GM18873 (cell line): Measurements from ENCODE around the gene C12orf50.
A peak's percentile ranks its signal among the peaks of the same experiment; 100 is the strongest.
"Not testable (repeated sequence)": the region's sequence is repeated elsewhere in the genome, so short reads cannot be mapped to it uniquely, and the experiment has no call there.

Source experiments
- ATAC-seq: cut with Tn5 transposase; IDR thresholded peaks from one replicate; pipeline ENCODE4 v1.9.1; 2021; ENCODE audit warnings: mild to moderate bottlenecking, moderate library complexity, moderate number of reproducible peaks; ENCODE audit not compliant: unreplicated experiment, low FRiP score

C12orf50 gene

DNA sequence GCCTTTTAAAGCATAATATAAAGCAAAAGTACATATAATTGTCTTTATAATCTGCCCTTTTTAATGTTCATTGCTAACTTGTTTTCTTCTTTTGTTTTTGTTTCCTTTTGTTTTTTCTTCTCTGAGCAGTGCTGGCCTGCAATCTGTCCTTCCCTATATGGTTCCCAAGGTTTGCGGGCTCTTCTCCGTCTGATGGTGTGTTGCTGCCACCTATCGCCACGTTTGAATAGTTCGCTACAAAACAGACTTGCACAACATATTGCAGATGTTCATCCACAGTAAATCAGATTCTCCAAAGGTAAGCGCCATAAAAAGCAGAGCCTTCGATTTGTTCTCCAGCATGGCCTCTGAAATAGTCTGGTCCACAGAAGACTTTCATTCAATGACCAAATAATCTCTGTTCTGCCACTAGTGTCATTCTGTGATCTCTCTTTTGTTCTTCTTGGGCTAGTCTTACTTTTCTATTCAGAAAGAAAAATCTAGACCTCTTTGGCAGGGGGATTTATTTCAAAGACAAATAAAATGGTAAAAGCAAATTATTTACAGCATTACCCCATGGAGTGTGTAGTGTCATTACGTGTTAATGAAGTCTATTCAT, 33.5 kb downstream of the C12orf50 start:
- ATAC-seq: peak; percentile 60

DNA sequence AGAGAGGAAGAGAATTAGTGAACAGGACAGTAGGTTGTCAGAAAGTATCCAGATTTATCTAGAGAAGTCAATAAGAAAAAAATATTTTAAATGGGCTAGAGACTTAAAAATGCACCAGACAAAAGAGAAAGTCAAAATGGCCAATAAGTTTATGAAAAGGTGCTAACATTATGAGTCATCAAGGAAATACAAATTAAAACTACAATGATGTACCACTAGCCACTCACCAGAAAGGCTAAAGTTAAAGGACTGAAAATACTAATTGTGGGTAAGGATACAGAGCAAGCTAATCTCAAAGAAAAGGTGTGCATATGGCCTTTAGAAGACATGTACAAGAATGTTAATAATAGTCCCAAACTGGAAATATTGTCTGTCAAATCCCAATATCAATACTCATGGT, 37.7 kb downstream of the C12orf50 start:
- ATAC-seq: no peak

- no peak for ATAC-seq
Measured at GRCh38 chr12:87988534-87988933, 40.7 kb downstream of the C12orf50 start.

GRCh38 chr12:87985069-87985675, 44.0 kb downstream of the C12orf50 start:
- ATAC-seq: no peak

DNA sequence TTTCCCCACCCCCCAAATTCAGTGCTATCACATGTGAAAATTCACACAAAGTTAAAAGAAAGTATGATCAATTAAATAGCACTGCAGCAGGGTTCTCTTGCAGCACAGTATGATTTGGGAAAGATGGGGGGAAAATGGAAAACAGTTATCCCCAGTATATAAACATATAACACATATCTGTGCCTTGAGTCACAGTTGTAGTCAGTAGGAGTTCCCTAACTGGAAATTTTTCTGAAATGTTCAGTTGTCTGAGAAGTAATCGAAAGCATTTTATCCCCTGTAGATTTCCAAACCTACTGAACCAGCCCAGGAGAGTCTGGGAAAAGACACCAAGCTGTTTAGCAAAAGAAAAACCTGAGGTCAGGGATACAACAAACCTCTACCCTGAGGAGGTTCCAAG, 47.0 kb downstream of the C12orf50 start:
- no peak for ATAC-seq

DNA sequence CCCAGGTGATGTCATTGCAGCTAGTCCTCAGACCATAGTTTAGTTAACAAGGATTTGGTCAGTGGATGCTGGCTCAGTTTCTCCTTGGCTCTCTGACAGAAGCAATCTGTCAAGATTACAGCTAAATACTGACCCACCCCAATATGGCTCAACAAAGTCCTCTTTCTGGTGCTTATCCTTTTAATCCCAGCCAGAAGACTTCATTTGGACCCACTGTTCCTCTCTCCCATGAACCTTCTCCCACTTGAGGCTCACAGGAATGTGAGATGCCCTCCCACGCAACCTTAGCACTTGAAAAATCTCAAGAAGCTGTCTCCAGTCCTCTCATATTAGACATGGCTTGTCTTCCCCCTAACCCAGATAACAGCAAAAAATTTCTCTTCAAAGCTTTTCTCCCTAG, 47.7 kb downstream of the C12orf50 start:
- ATAC-seq: no peak

DNA sequence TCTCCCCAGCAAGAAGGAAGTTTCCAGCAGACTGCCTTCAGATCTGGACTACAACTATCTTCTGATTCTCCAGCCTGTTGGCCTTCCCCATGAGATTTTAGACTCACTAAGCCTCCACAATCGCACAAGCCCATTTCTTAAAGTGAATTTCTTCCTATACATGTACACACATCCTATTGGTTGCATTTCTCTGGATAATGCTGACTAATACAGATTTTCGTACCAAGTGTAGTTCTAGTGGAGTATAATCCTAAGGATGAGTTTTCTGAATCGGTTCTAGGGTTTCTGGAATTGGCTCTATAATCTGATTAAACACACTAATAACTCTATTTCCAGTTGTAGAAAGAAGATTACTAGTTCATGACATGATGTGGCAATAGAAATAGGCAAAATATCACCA, 53.3 kb downstream of the C12orf50 start:
- ATAC-seq: no peak

DNA sequence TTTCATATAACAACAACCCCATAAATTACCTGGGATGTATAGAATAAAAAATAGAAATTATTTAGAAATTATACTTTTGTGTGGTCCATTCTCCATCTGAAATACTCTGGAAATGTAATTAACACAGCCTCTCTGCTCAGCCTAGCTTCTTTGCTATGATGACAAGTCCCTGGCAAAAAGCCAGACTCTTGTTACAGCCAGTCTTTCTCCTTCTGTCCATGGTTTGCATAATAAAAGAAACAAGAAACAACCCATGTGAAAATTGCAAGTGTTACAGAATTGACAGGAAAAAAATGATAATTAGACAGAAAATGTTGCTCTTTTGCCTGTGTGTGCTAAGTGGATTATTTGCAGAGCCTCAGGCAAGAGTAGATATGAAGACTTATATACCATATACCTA, 61.3 kb downstream of the C12orf50 start:
- ATAC-seq: no peak

- no peak for ATAC-seq
Measured at GRCh38 chr12:87960566-87960965, 68.6 kb downstream of the C12orf50 start.

- not testable (repeated sequence) for ATAC-seq
Measured at GRCh38 chr12:87954028-87954427, 75.2 kb downstream of the C12orf50 start.

DNA sequence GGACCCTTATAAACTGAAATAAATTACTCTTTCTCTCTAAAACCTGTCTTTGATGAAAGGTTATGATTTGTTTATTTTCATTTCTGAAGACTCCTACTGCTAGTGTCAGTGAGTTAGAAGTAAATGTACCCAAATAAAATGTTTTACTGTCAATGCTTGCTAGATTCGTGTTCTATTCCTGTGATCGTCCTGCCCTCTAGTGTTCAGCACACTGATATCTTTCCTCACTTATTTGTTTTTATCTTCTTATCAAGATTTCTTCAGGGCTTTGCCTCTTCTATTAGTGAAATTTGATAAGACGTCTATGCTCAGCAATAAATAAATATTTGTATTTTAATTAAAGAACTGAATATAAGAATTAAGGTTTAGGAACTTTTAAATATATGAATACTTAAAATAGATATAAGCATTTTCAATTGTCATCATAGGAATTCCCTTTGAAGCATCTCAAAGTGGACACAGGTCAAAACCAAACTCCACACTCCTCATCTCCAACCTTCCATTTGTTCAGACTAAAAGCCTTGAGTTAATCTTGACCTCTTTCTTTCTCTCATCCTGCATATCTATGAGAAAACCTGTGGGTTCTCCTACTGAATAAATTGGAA, 75.8 kb downstream of the C12orf50 start:
- ATAC-seq: no peak

GRCh38 chr12:87952850-87953249, 76.4 kb downstream of the C12orf50 start:
- ATAC-seq: no peak

DNA sequence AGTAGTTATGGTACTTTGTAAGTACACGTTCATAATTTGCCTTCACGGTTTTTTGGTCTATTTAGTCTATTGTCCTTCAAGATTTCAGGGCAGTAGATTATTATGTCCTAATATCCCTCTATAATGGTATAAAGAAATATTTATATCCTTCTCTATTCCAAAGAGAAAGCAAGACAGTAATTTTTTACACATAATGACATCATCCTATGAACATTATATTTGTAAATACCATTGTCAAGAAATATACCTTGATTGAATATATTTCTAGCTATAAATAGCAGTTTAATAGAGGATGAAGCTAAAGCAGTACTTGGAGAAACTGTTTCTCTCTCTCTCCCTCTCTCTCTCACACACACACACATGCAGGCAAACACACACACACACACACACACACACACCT, 77.0 kb downstream of the C12orf50 start:
- ATAC-seq: no peak

DNA sequence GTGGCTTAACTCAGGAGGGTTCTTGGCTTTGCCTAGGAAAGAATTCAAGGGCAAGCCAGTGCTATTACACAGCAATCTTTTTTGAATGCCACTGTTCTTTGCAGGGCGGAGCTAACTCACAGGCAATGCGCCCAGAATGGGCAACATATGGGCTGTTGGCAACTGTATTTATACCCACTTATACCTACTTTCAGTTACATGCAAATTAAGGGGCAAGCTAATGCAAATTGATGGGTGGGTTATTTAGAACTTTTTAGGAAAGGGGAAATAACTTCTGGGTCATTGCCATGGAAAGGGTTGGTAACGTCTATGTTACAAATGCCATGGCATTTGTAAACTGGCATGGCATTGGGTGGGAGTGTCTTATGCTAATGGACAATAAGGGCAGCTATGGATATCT, 85.4 kb downstream of the C12orf50 start:
- no peak for ATAC-seq

DNA sequence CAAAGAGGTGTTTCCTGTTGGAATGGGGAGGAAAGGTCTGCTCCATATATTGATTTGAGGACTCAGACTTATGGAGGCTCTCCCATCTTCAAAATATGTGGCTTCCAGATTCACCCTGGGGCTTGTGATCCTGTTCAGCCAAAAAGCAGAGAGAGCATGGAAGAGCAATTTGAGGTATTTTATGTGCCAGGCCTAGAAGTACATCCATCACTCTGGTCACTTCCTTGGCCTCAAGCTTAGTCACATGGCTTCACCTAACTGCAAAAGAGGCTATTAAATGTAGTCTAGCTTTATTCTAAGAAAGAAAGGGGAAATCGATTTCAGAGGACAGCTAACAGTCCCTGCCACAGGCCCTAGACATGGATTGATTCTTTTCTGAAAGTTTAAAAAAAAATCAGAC, 86.2 kb downstream of the C12orf50 start:
- no peak for ATAC-seq

GRCh38 chr12:87939182-87939581, 90.0 kb downstream of the C12orf50 start:
- ATAC-seq: no peak

DNA sequence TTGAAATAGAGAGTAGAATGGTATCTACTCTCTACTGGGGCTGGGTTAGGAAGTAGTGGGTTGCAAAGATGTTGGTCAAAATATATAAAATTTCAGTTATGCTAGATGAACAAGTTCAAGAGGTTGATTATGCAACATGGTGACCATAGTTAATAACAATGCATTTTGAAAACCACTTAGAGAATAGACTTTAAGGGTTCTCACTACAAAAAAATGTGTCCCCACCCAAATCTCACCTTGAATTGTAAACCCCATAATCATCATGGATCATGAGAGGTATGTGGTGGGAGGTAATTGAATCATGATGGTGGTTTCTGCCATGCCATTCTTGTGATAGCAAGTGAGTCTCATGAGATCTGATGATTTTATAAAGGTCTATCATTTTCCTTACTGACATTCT, 94.0 kb downstream of the C12orf50 start:
- no peak for ATAC-seq

DNA sequence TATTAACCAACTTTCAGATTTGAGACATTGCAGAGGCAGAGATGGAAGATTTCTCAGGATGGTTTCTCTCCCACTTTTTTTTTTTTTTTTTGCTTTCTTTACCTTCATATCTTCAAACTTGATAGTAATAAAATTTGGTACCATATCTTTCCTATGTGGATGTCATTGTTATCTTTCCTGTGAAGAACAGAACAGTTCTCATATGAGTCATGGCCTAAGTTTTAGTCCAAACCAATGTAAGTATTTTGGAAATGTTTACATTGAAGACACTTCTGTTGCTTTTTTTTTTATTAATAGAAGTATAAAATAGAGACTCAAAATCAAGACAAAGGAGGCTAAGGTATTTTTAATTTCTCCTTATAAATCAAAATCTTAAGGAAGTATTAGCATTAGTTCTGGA, 95.2 kb downstream of the C12orf50 start:
- no peak for ATAC-seq

DNA sequence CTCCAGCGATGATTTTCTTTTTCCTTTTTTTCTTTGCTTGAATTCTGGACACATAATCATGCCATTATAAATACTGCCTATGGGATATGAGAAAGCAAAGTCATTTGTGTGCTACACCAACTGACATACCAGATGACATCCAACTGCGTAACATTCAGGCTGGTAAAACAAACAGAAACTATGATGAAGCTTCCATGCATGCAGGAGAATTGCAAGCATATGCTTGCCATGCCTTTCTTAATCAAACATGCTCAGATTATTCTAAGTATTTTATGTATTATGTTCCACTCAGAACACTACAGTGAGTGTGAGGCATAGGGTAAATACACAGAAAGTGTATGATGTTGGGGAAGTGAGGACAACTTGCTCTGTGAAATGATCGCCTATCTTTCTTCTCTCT, 97.4 kb downstream of the C12orf50 start:
- ATAC-seq: no peak

DNA sequence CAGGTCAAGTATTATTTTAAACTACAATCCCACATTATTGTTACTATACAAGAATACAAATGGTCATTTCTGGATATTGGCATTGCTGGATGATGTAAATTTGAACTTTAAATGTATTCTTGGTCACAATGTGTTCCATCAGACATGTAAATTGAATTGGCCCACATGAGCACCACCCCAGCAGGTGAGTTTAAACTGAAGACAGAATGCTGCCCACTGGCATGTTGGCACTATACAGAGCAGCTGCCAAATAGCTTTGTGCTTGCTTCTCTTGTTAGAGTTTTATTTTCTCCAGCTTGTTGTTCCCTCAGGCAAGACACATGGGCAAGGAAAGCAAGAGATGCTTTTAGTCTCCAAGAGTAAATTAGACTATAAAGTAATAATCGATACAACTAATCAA, 98.6 kb downstream of the C12orf50 start:
- no peak for ATAC-seq
